Inferior parietal cortex (tissue), 1 donor: ENCODE measurements around the gene RASA4B.

Experiments used
- DNase-seq: peaks from one replicate; pipeline ENCODE4 v3.0.0-alpha.2; 2016; ENCODE audit errors: extremely low spot score

The RASA4B gene

GRCh38 chr7:102454468-102454867 is 63.1 kb downstream of the RASA4B start:
- DNase-seq: no peak

- DNase-seq: no peak
Measured at GRCh38 chr7:102453319-102453718, 64.3 kb downstream of the RASA4B start.

- DNase-seq: no peak
Measured at GRCh38 chr7:102452451-102452850, 65.1 kb downstream of the RASA4B start.

GRCh38 chr7:102451371-102452054 is 66.1 kb downstream of the RASA4B start:
- DNase-seq: no peak

- no peak for DNase-seq
Measured at GRCh38 chr7:102450242-102450641, 67.3 kb downstream of the RASA4B start.

GRCh38 chr7:102449136-102449535 is 68.4 kb downstream of the RASA4B start:
- no peak for DNase-seq

GRCh38 chr7:102447311-102447710 is 70.3 kb downstream of the RASA4B start:
- no peak for DNase-seq

- no peak for DNase-seq
Measured at GRCh38 chr7:102446387-102447156, 71.0 kb downstream of the RASA4B start.

GRCh38 chr7:102445674-102446071 is 71.9 kb downstream of the RASA4B start:
- DNase-seq: no peak

GRCh38 chr7:102444961-102445673 is 72.5 kb downstream of the RASA4B start:
- DNase-seq: no peak

- DNase-seq: no peak
Measured at GRCh38 chr7:102439963-102440795, 77.4 kb downstream of the RASA4B start.

GRCh38 chr7:102436118-102436517 is 81.5 kb downstream of the RASA4B start:
- no peak for DNase-seq

GRCh38 chr7:102434039-102434486 is 83.5 kb downstream of the RASA4B start:
- DNase-seq: no peak

GRCh38 chr7:102433219-102434038 is 84.1 kb downstream of the RASA4B start, which contains the start of gene ORAI2:
TSS of gene ORAI2 (plus strand) at chr7:102433575. CDS start at chr7:102438957, 5,382 bp downstream.
- DNase-seq: peak; percentile 64
